Measurements from ENCODE around the gene CES3. TPM values are rescaled to one million over a fixed set of nuclear protein-coding genes. Genes with fewer than 3 reads are reported as not detected.
"Not testable (repeated sequence)": the region's sequence is repeated elsewhere in the genome, so short reads cannot be mapped to it uniquely, and the experiment has no call there.

Gene CES3
- total RNA-seq, 1 donor from 2014 or later, result 1.5 TPM

DNA sequence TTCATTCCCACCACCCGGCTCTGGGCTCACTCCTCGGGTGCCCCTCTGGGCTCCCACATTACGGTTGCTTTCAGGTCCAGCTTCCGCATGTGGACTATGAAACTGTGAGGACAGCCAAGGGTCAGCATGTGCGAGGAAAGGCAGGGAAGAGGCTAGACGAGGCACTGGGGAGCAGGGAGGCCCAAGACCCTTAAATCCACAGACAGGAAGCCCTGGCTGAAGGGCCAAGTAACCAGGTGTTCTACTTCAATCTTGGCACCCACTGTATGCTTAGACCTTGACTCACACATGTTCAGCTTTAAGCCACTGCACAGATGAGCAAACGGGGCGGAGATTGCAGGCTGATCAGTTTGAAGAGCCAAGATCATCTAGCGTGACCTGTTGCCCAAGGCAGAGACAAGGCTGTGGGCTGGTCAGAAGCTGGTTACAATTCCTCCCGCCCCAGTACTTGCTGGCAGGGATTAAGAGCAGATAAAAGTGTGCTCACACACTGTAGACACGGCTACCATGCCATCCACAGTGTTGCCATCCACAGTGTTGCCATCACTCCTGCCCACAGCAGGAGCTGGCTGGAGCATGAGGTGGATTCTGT lies 27.2 kb downstream of the CES3 start, which contains the start of gene CES4A:
CES4A (plus strand) TSS at position 393 of the 592 bp plus-strand sequence; CDS start at position 577, 184 bp downstream.
- H3K27me3 ChIP-seq (ENCODE audit: insufficient read depth, low read length), result peaks cover 2% of the 10 kb centered on the region
- H3K9me3 ChIP-seq (ENCODE audit: insufficient read depth, low read depth, low read length), result no peaks in the 10 kb centered on the region
- H3K27ac ChIP-seq (ENCODE audit: low read depth, low read length), result no peak within 1 kb of the TSS
- H3K4me2 ChIP-seq (ENCODE audit: low read length), result no peak within 1 kb of the TSS
- H3K4me3 ChIP-seq (ENCODE audit: insufficient read depth, low read depth, low read length), result no peak within 1 kb of the TSS
- no peaks in the 10 kb centered on the region for H3K36me3 ChIP-seq (ENCODE audit: insufficient read depth, low read length)
- H3K4me3 Mint-ChIP-seq (ENCODE audit: unreplicated experiment), result peak within 1 kb of the TSS; percentile 47
- no peaks in the 10 kb centered on the region for H4K20me1 ChIP-seq (ENCODE audit: insufficient read depth, low read length)
- H2AFZ ChIP-seq (ENCODE audit: low read depth, low read length), result no peak within 1 kb of the TSS
- FAIRE-seq (no peak), DNase-seq (ENCODE audit: low read depth) (peak; percentile 25)
- peak within 1 kb of the TSS; percentile 30 for H3K27ac Mint-ChIP-seq (ENCODE audit: unreplicated experiment)
- H3K4me1 Mint-ChIP-seq (ENCODE audit: low read depth, unreplicated experiment), result no peaks in the 10 kb centered on the region
- H3K4me1 ChIP-seq (ENCODE audit: insufficient read depth, low read length), result no peaks in the 10 kb centered on the region
- H3K27me3 Mint-ChIP-seq (ENCODE audit: low read depth, unreplicated experiment), result peaks cover 24% of the 10 kb centered on the region
- H3K9ac ChIP-seq (ENCODE audit: low read length), result no peak within 1 kb of the TSS
- peaks cover 2% of the 10 kb centered on the region for H3K36me3 Mint-ChIP-seq (ENCODE audit: low read depth, unreplicated experiment)
- TF ChIP-seq EZH2 (IDR thresholded peaks at IDR 0.05; ENCODE audit: insufficient read depth, low read length), result no peak
- TF ChIP-seq, protein P1, sequence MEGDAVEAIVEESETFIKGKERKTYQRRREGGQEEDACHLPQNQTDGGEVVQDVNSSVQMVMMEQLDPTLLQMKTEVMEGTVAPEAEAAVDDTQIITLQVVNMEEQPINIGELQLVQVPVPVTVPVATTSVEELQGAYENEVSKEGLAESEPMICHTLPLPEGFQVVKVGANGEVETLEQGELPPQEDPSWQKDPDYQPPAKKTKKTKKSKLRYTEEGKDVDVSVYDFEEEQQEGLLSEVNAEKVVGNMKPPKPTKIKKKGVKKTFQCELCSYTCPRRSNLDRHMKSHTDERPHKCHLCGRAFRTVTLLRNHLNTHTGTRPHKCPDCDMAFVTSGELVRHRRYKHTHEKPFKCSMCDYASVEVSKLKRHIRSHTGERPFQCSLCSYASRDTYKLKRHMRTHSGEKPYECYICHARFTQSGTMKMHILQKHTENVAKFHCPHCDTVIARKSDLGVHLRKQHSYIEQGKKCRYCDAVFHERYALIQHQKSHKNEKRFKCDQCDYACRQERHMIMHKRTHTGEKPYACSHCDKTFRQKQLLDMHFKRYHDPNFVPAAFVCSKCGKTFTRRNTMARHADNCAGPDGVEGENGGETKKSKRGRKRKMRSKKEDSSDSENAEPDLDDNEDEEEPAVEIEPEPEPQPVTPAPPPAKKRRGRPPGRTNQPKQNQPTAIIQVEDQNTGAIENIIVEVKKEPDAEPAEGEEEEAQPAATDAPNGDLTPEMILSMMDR (IDR thresholded peaks at IDR 0.05; ENCODE audit: insufficient read depth, low read depth, low read length), result no peak
- H3K9me3 Mint-ChIP-seq (ENCODE audit: unreplicated experiment), result peaks cover 7% of the 10 kb centered on the region
- no peaks in the 10 kb centered on the region for H3K79me2 ChIP-seq (ENCODE audit: insufficient read depth, low read length)

- peaks cover 2% of the 10 kb centered on the region for H3K27me3 ChIP-seq (ENCODE audit: insufficient read depth, low read length)
- H3K4me2 ChIP-seq (ENCODE audit: low read length), result no peak overlapping the region
- DNase-seq (ENCODE audit: low read depth) (no peak), FAIRE-seq (no peak)
- no peak overlapping the region for H3K27ac ChIP-seq (ENCODE audit: low read depth, low read length)
- TF ChIP-seq EZH2 (IDR thresholded peaks at IDR 0.05; ENCODE audit: insufficient read depth, low read length), result no peak
- TF ChIP-seq, protein P1 (IDR thresholded peaks at IDR 0.05; ENCODE audit: insufficient read depth, low read depth, low read length), result no peak
- Mint-ChIP-seq H3K27ac (ENCODE audit: unreplicated experiment) (no peak overlapping the region), H3K36me3 (ENCODE audit: low read depth, unreplicated experiment) (peaks cover 2% of the 10 kb centered on the region), H3K4me1 (ENCODE audit: low read depth, unreplicated experiment) (no peaks in the 10 kb centered on the region), H3K9me3 (ENCODE audit: unreplicated experiment) (peaks cover 6% of the 10 kb centered on the region), H3K4me3 (ENCODE audit: unreplicated experiment) (no peak overlapping the region), H3K27me3 (ENCODE audit: low read depth, unreplicated experiment) (peaks cover 20% of the 10 kb centered on the region)
- H3K4me1 ChIP-seq (ENCODE audit: insufficient read depth, low read length), result no peaks in the 10 kb centered on the region
- H3K9me3 ChIP-seq (ENCODE audit: insufficient read depth, low read depth, low read length), result no peaks in the 10 kb centered on the region
- no peaks in the 10 kb centered on the region for H4K20me1 ChIP-seq (ENCODE audit: insufficient read depth, low read length)
- H3K9ac ChIP-seq (ENCODE audit: low read length), result no peak overlapping the region
- no peaks in the 10 kb centered on the region for H3K79me2 ChIP-seq (ENCODE audit: insufficient read depth, low read length)
- H3K4me3 ChIP-seq (ENCODE audit: insufficient read depth, low read depth, low read length), result no peak overlapping the region
- no peak overlapping the region for H2AFZ ChIP-seq (ENCODE audit: low read depth, low read length)
- no peaks in the 10 kb centered on the region for H3K36me3 ChIP-seq (ENCODE audit: insufficient read depth, low read length)
Measured at GRCh38 chr16:66991545-66992077, 30.5 kb downstream of the CES3 start.

- not testable (repeated sequence) for H3K79me2 ChIP-seq (ENCODE audit: insufficient read depth, low read length)
Measured at GRCh38 chr16:66993558-66993957, 32.5 kb downstream of the CES3 start.

More at GRCh38 chr16:66993558-66993957, 32.5 kb downstream of the CES3 start:
- not testable (repeated sequence) for H3K4me2 ChIP-seq (ENCODE audit: low read length); H3K36me3 ChIP-seq (ENCODE audit: insufficient read depth, low read length); H3K4me1 ChIP-seq (ENCODE audit: insufficient read depth, low read length); H3K4me1 Mint-ChIP-seq (ENCODE audit: low read depth, unreplicated experiment); H3K27me3 ChIP-seq (ENCODE audit: insufficient read depth, low read length); H3K4me3 ChIP-seq (ENCODE audit: insufficient read depth, low read depth, low read length); H3K4me3 Mint-ChIP-seq (ENCODE audit: unreplicated experiment); H2AFZ ChIP-seq (ENCODE audit: low read depth, low read length); H3K36me3 Mint-ChIP-seq (ENCODE audit: low read depth, unreplicated experiment); DNase-seq (ENCODE audit: low read depth); H4K20me1 ChIP-seq (ENCODE audit: insufficient read depth, low read length); H3K27ac ChIP-seq (ENCODE audit: low read depth, low read length); FAIRE-seq; H3K9me3 ChIP-seq (ENCODE audit: insufficient read depth, low read depth, low read length); H3K27ac Mint-ChIP-seq (ENCODE audit: unreplicated experiment); H3K9ac ChIP-seq (ENCODE audit: low read length); H3K9me3 Mint-ChIP-seq (ENCODE audit: unreplicated experiment)
- H3K27me3 Mint-ChIP-seq (ENCODE audit: low read depth, unreplicated experiment), result peaks cover 23% of the 10 kb centered on the region
